AG04449 (cell line): ENCODE results near the gene FMO4.
"Not testable (repeated sequence)": the region's sequence is repeated elsewhere in the genome, so short reads cannot be mapped to it uniquely, and the experiment has no call there.

ENCODE experiments used
- CTCF ChIA-PET: fragments of 350-600 bp; formaldehyde crosslinking; extraction: SDS; loops from one replicate; lab custom pipeline; 2021; ENCODE audit warnings: antibody characterized with exemption; lab: Yijun Ruan, JAX
- POLR2A ChIA-PET: fragments of 400-600, 350-600 bp; formaldehyde crosslinking; extraction: SDS; loops from one replicate; lab custom pipeline; 2020; ENCODE audit warnings: antibody characterized with exemption, inconsistent platforms; lab: Yijun Ruan, JAX
- DNase-seq: peaks from one replicate; pipeline ENCODE4 v3.0.0-alpha.2; 2010; ENCODE audit warnings: low read depth, low spot score
- H3K4me3 ChIP-seq: 2 replicates; pipeline ENCODE4 v1.5.1; 2011; ENCODE audit warnings: low read depth, mild to moderate bottlenecking, control low read depth, low read length
- TF ChIP-seq, protein P1 (sequence below): IDR thresholded peaks from one replicate; pipeline ENCODE4 v1.5.1; 2011; ENCODE audit warnings: mild to moderate bottlenecking, moderate library complexity, low read length, control low read depth, inconsistent platforms; ENCODE audit not compliant: insufficient read depth; ENCODE audit errors: missing control alignments

Gene FMO4

DNA sequence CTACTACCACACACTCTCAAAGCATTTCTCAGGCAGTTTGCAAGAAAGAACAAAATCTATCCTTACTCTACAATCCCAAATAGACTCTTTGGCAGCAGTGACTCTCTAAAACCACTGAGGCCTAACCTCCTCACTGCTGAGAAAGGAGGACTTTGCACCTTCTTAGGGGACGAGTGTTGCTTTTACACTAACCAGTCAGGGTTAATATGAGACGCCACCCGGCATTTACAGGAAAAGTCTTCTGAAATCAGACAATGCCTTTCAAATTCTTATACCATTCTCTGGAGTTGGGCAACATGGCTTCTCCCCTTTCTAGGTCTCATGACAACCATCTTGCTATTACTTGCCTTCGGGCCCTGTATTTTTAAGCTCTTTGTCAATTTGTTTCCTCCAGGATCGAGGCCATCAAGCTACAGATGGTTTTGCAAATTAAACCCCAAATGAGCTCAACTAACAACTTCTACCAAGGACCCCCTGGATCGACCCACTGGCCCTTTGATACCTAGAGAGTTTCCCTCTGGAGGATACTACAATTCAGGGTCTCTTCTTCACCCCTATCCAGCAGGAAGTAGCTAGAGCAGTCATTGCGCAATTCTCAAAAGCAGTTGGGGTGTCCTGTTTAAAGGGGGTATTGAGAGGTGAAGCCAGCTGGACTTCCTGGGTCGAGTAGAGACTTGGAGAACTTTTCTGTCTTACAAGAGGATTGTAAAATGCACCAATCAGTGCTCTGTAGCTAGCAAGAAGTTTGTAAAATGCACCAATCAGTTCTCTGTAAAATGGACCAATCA, 2.0 kb upstream of the FMO4 start:
- H3K4me3 ChIP-seq = no peak overlapping the region
- TF ChIP-seq, protein P1, sequence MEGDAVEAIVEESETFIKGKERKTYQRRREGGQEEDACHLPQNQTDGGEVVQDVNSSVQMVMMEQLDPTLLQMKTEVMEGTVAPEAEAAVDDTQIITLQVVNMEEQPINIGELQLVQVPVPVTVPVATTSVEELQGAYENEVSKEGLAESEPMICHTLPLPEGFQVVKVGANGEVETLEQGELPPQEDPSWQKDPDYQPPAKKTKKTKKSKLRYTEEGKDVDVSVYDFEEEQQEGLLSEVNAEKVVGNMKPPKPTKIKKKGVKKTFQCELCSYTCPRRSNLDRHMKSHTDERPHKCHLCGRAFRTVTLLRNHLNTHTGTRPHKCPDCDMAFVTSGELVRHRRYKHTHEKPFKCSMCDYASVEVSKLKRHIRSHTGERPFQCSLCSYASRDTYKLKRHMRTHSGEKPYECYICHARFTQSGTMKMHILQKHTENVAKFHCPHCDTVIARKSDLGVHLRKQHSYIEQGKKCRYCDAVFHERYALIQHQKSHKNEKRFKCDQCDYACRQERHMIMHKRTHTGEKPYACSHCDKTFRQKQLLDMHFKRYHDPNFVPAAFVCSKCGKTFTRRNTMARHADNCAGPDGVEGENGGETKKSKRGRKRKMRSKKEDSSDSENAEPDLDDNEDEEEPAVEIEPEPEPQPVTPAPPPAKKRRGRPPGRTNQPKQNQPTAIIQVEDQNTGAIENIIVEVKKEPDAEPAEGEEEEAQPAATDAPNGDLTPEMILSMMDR = no peak
- DNase-seq = no peak
- POLR2A ChIA-PET = no interaction called here
- CTCF ChIA-PET = interaction anchor here (0.6 to 3.2 kb wide), 8 partner anchors 10 to 1475 kb away, joined by 3 to 41 read pairs (median 4); partner anchors contain the start of gene FMO1

DNA sequence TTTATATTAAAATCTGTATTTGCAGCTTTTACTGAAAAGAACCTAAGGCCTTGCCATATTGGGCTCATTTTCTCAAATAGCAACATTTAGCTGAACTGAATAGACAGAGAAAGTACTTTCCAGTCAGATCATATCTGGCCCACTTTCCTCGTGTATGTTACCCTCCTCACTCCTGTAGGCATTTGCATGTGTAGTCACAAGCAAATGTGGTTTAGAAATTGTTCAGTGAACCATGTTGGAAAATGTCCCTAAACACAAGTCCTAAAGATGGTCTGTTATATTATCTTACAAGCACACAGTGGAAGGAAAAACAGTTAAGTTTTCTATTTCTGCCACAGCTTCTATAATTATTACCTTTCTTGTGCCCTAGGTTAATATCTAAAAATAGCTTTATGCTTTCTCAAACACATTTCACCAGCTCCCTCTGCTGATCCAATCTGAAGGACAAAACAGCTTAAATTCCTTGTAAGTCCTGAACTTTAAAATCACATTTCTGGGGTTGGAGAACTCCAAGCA, 606 bp upstream of the FMO4 start:
- no peak for DNase-seq
- ChIA-PET POLR2A (interaction anchor here (1.5 kb wide), 1 partner anchor 68 kb away, joined by 3 read pairs; no protein-coding TSS in a partner anchor), CTCF (interaction anchor here (0.7 to 3.2 kb wide), 29 partner anchors 9 to 349 kb away, joined by 3 to 41 read pairs (median 4); partner anchors contain the start of gene FMO1)
- TF ChIP-seq, protein P1 = no peak
- H3K4me3 ChIP-seq = no peak overlapping the region

DNA sequence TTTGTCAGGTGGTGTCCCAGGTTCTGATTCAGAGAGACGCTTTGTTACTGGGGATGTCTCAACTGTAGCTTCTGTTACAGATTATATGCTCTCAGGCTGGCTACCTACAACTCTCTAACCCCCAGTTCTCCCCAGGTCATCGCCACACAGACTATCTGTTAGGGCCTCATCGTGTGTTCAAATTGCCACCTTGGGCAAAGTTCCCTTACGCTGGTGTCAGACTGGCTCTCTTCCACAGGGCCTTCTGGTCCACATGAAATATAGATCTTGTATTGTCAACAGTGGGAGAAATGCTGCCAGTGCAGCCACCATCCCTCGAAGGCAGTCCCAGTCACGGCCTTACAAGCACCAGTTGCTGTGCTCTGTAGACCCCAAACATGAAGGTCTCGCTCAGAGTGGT, 15.3 kb downstream of the FMO4 start:
- CTCF ChIA-PET = no interaction called here
- H3K4me3 ChIP-seq = no peak overlapping the region
- POLR2A ChIA-PET = no interaction called here
- DNase-seq = no peak
- TF ChIP-seq, protein P1 = no peak

DNA sequence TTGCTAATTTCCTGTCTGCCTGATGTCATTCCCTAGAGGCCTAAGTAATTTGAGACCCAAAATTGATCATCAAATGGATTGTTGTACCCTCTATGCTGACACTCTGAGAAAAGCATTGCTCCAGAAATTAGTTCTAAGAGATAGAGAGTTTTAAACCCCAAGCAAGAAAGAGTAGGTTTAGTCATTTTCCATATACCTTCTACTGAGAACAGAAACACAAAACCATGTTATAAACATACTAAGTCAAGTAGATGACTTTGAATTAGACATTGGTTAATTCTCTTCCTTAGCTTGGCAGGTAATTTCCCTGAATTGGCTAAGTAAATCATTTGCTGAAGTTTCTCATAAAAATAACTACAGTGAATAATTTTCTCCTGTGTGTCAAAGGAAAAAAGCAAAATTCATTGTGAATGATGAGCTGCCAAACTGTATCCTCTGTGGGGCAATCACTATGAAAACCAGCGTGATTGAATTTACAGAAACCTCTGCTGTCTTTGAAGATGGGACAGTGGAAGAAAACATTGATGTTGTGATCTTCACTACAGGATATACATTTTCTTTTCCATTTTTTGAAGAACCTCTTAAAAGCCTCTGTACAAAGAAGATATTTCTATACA, 20.1 kb downstream of the FMO4 start:
- no peak overlapping the region for H3K4me3 ChIP-seq
- TF ChIP-seq, protein P1 = no peak
- ChIA-PET POLR2A (no interaction called here), CTCF (interaction anchor here (1.3 kb wide), 1 partner anchor 10 kb away, joined by 3 read pairs; no protein-coding TSS in a partner anchor)
- DNase-seq = no peak

DNA sequence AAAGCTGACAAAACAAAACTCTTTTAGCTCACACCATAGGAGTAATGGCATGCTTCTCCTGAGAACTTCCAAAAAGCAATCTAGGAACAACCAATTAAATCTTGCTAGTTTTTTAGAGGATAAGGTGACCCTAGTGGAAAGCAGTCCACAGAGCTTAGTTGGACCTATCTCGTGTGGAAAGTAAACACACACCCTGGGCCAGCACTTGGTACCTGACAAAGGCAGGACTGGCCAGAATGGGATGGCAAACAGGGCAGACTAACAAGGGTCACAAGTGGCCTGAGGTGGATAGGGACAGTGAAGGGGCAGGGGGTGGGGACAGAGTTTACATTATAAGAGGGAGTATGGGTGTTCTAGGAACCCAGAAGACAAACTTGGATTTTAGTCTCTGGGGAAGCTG, 22.0 kb downstream of the FMO4 start:
- TF ChIP-seq, protein P1 = no peak
- no peak overlapping the region for H3K4me3 ChIP-seq
- DNase-seq = no peak
- POLR2A ChIA-PET = no interaction called here
- CTCF ChIA-PET = interaction anchor here (1.5 to 1.6 kb wide), 2 partner anchors 22 to 91 kb away, joined by 4 read pairs; partner anchors contain the start of gene FMO4

DNA sequence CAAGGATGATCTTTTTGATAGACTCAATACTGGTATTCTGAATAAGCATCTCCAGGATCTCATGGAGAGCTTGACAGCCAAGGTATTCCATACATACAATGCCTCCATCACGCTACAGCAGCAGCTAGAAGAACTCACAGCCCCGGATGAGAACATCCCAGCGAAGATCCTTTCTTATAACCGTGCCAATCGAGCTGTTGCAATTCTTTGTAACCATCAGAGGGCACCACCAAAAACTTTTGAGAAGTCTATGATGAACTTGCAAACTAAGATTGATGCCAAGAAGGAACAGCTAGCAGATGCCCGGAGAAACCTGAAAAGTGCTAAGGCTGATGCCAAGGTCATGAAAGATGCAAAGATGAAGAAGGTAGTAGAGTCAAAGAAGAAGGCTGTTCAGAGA, 25.4 kb downstream of the FMO4 start:
- DNase-seq, POLR2A ChIA-PET, H3K4me3 ChIP-seq: not testable (repeated sequence)
- CTCF ChIA-PET = interaction anchor here (1.9 kb wide), 1 partner anchor 26 kb away, joined by 4 read pairs; no protein-coding TSS in a partner anchor
